WTC11 (cell line): ENCODE data around the gene TMEM95. TPM values are rescaled to one million over a fixed set of nuclear protein-coding genes. Genes with fewer than 3 reads are reported as not detected.

Source experiments
- ATAC-seq: fragments of 200-7000 bp; cut with Tn5 transposase; 2 replicates; pipeline ENCODE4 v1.10.0; 2021; ENCODE audit warnings: mild to moderate bottlenecking, moderate library complexity
- CTCF ChIA-PET: fragments of 300-600 bp; sonication (Branson Sonifier 250); formaldehyde crosslinking; loops from one replicate; lab custom pipeline; 2021; ENCODE audit warnings: antibody characterized with exemption; lab: Charles Lee
- POLR2A ChIA-PET: fragments of 350-600 bp; sonication (Branson Sonifier 250); formaldehyde crosslinking; loops from one replicate; lab custom pipeline; 2021; ENCODE audit warnings: antibody characterized with exemption; lab: Charles Lee
- DNase-seq: peaks from one replicate; pipeline ENCODE4 v3.0.0; 2021; ENCODE audit warnings: low spot score
- H3K27ac Mint-ChIP-seq: 2 replicates; pipeline ENCODE4 v1.8.0; 2021; ENCODE audit warnings: mixed read lengths
- H3K27me3 Mint-ChIP-seq: 2 replicates; pipeline ENCODE4 v1.8.0; 2021; ENCODE audit warnings: low read depth, mild to moderate bottlenecking, moderate library complexity, mixed read lengths
- H3K36me3 Mint-ChIP-seq: 2 replicates; pipeline ENCODE4 v1.8.0; 2021; ENCODE audit warnings: mixed read lengths
- H3K4me1 Mint-ChIP-seq: 2 replicates; pipeline ENCODE4 v1.8.0; 2022; ENCODE audit warnings: mixed read lengths
- H3K4me3 Mint-ChIP-seq: 2 replicates; pipeline ENCODE4 v1.8.0; 2021; ENCODE audit warnings: mild to moderate bottlenecking, moderate library complexity, mixed read lengths
- H3K9me3 Mint-ChIP-seq: 2 replicates; pipeline ENCODE4 v1.8.0; 2021; ENCODE audit warnings: mixed read lengths
- ARID4B ChIP-seq: sonication (generic); formaldehyde crosslinking; IDR thresholded peaks from 2 replicates; pipeline ENCODE4 v1.8.0; 2023; ENCODE audit warnings: missing genetic modification reagents, mild to moderate bottlenecking, borderline replicate concordance
- ATF3 ChIP-seq: sonication (generic); formaldehyde crosslinking; conservative IDR thresholded peaks from 2 replicates; pipeline ENCODE4 v1.8.1; 2022; ENCODE audit warnings: mild to moderate bottlenecking, missing genetic modification reagents
- ATF6 ChIP-seq: sonication (generic); formaldehyde crosslinking; IDR thresholded peaks from 2 replicates; pipeline ENCODE4 v1.8.1; 2023; ENCODE audit warnings: mild to moderate bottlenecking, missing genetic modification reagents
- CBFB ChIP-seq: sonication (generic); formaldehyde crosslinking; IDR thresholded peaks from 2 replicates; pipeline ENCODE4 v1.8.1; 2022; ENCODE audit warnings: mild to moderate bottlenecking, low read depth, missing genetic modification reagents
- CDX4 ChIP-seq: fragments of 250-450 bp; sonication (Bioruptor Pico); IDR thresholded peaks from 2 replicates; pipeline ENCODE4 v1.9.0; 2021; ENCODE audit warnings: moderate library complexity, mild to moderate bottlenecking, inconsistent platforms, borderline replicate concordance
- FOXK1 ChIP-seq: sonication (generic); formaldehyde crosslinking; IDR thresholded peaks from 2 replicates; pipeline ENCODE4 v1.8.0; 2022; ENCODE audit warnings: mild to moderate bottlenecking, moderate library complexity, missing genetic modification reagents
- GRHL2 ChIP-seq: fragments of 250-450 bp; sonication (Bioruptor Pico); IDR thresholded peaks from 2 replicates; pipeline ENCODE4 v1.8.0; 2022; ENCODE audit warnings: mild to moderate bottlenecking, moderate library complexity; ENCODE audit not compliant: insufficient replicate concordance, severe bottlenecking
- JAZF1 ChIP-seq: fragments of 250-450 bp; sonication (Bioruptor Pico); IDR thresholded peaks from 2 replicates; pipeline ENCODE4 v1.9.0; 2021; ENCODE audit warnings: moderate library complexity, mild to moderate bottlenecking, inconsistent platforms
- KAT7 ChIP-seq: sonication (generic); formaldehyde crosslinking; IDR thresholded peaks from 2 replicates; pipeline ENCODE4 v1.8.1; 2023; ENCODE audit warnings: missing genetic modification reagents, mild to moderate bottlenecking, borderline replicate concordance
- MAX ChIP-seq: sonication (generic); formaldehyde crosslinking; IDR thresholded peaks from 2 replicates; pipeline ENCODE4 v1.8.0; 2022; ENCODE audit warnings: mild to moderate bottlenecking, missing genetic modification reagents
- PRDM15 ChIP-seq: sonication (generic); formaldehyde crosslinking; IDR thresholded peaks from 2 replicates; pipeline ENCODE4 v1.8.0; 2022; ENCODE audit warnings: missing genetic modification reagents
- PRRX2 ChIP-seq: fragments of 250-450 bp; sonication (Bioruptor Pico); IDR thresholded peaks from 2 replicates; pipeline ENCODE4 v1.8.0; 2021; ENCODE audit warnings: mild to moderate bottlenecking
- TCF7 ChIP-seq: sonication (generic); formaldehyde crosslinking; IDR thresholded peaks from 2 replicates; pipeline ENCODE4 v1.8.0; 2022; ENCODE audit warnings: mild to moderate bottlenecking, low read depth, missing genetic modification reagents, moderate library complexity
- TEAD1 ChIP-seq: sonication (generic); formaldehyde crosslinking; IDR thresholded peaks from 2 replicates; pipeline ENCODE4 v1.8.0; 2022; ENCODE audit warnings: mild to moderate bottlenecking, missing genetic modification reagents
- USF1 ChIP-seq: sonication (generic); formaldehyde crosslinking; IDR thresholded peaks from 2 replicates; pipeline ENCODE4 v1.8.0; 2022; ENCODE audit warnings: mild to moderate bottlenecking, missing genetic modification reagents
- ZBTB21 ChIP-seq: sonication (generic); formaldehyde crosslinking; IDR thresholded peaks from 2 replicates; pipeline ENCODE4 v1.8.1; 2023; ENCODE audit warnings: mild to moderate bottlenecking, missing genetic modification reagents, borderline replicate concordance
- ZNF219 ChIP-seq: sonication (generic); formaldehyde crosslinking; IDR thresholded peaks from 2 replicates; pipeline ENCODE4 v1.8.0; 2023; ENCODE audit warnings: missing genetic modification reagents, mild to moderate bottlenecking, borderline replicate concordance
- ZNF232 ChIP-seq: sonication (generic); formaldehyde crosslinking; IDR thresholded peaks from 2 replicates; pipeline ENCODE4 v1.8.0; 2022; ENCODE audit warnings: mild to moderate bottlenecking, missing genetic modification reagents
- ZNF263 ChIP-seq: sonication (generic); formaldehyde crosslinking; IDR thresholded peaks from 2 replicates; pipeline ENCODE4 v1.8.1; 2022; ENCODE audit warnings: low read depth, mild to moderate bottlenecking, moderate library complexity, missing genetic modification reagents
- ZNF423 ChIP-seq: fragments of 250-450 bp; sonication (Bioruptor Pico); IDR thresholded peaks from 2 replicates; pipeline ENCODE4 v2.1.2; 2022; ENCODE audit warnings: mild to moderate bottlenecking, moderate library complexity
- ZNF671 ChIP-seq: fragments of 250-450 bp; sonication (Bioruptor Pico); IDR thresholded peaks from 2 replicates; pipeline ENCODE4 v1.8.0; 2021; ENCODE audit warnings: mild to moderate bottlenecking
- total RNA-seq: library from RNA; stranded (reverse); gene quantifications from 3 replicates; pipeline ENCODE4 v1.2.3, GENCODE V29; 2021
- TF ChIP-seq, protein P1 (sequence below): sonication (generic); formaldehyde crosslinking; IDR thresholded peaks from 2 replicates; pipeline ENCODE4 v1.8.0; 2022; ENCODE audit warnings: mild to moderate bottlenecking, missing genetic modification reagents

The TMEM95 gene
- total RNA-seq, 1 experiment from 2014 or later: not detected

- TF ChIP-seq TEAD1 (CRISPR knock-in tag) (no peak), TCF7 (CRISPR knock-in tag) (no peak), PRDM15 (CRISPR knock-in tag) (no peak), ATF6 (no peak), GRHL2 (CRISPR knock-in tag) (no peak), USF1 (CRISPR knock-in tag) (no peak), ATF3 (CRISPR knock-in tag) (no peak)
- TF ChIP-seq, protein P1, sequence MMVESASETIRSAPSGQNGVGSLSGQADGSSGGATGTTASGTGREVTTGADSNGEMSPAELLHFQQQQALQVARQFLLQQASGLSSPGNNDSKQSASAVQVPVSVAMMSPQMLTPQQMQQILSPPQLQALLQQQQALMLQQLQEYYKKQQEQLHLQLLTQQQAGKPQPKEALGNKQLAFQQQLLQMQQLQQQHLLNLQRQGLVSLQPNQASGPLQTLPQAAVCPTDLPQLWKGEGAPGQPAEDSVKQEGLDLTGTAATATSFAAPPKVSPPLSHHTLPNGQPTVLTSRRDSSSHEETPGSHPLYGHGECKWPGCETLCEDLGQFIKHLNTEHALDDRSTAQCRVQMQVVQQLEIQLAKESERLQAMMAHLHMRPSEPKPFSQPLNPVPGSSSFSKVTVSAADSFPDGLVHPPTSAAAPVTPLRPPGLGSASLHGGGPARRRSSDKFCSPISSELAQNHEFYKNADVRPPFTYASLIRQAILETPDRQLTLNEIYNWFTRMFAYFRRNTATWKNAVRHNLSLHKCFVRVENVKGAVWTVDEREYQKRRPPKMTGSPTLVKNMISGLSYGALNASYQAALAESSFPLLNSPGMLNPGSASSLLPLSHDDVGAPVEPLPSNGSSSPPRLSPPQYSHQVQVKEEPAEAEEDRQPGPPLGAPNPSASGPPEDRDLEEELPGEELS (CRISPR knock-in tag): no peak
Measured at GRCh38 chr17:7340179-7340578, 14.8 kb upstream of the TMEM95 start (continued).

GRCh38 chr17:7341842-7342241 is 13.1 kb upstream of the TMEM95 start:
- CTCF ChIA-PET: no interaction called here
- Mint-ChIP-seq H3K4me3 (no peak overlapping the region), H3K27ac (no peak overlapping the region), H3K9me3 (no peaks in the 10 kb centered on the region), H3K27me3 (no peaks in the 10 kb centered on the region), H3K4me1 (peaks cover 12% of the 10 kb centered on the region), H3K36me3 (peaks cover 6% of the 10 kb centered on the region; the same call in 1 of the 2 replicates)
- POLR2A ChIA-PET: no interaction called here
- ATAC-seq (no peak), DNase-seq (no peak)
- TF ChIP-seq CBFB (CRISPR knock-in tag) (no peak), PRRX2 (CRISPR knock-in tag) (no peak), ZNF263 (no peak), ZNF232 (CRISPR knock-in tag) (no peak), ZBTB21 (CRISPR knock-in tag) (no peak), ZNF219 (CRISPR knock-in tag) (no peak), FOXK1 (CRISPR knock-in tag) (no peak), MAX (no peak), GRHL2 (CRISPR knock-in tag) (no peak), ARID4B (CRISPR knock-in tag) (no peak), CDX4 (CRISPR knock-in tag) (no peak), JAZF1 (CRISPR knock-in tag) (no peak), ZNF671 (CRISPR knock-in tag) (no peak), KAT7 (CRISPR knock-in tag) (no peak), ZNF423 (CRISPR knock-in tag) (no peak)
